Measurements from ENCODE around the gene MALAT1.
"Not testable (repeated sequence)": the region's sequence is repeated elsewhere in the genome, so short reads cannot be mapped to it uniquely, and the experiment has no call there.

Gene MALAT1

DNA sequence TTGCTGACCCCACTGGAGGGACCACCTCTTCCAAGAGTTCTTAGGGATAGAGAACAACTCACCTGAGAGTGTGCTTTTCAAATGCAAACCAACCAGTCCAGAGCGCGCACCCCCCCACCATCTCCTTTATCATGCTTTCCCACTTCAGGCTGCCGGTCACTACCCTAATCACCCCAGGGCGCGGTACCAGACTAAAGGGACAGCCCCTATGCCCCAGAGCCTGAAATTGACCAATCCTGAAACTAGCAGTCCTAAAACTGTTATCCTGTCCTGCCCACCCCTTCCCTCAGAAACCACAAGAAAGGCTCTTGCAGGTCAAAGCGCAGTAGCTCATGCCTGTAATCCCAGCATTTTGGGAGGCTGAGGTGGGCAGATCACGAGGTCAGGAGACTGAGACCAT is 39.3 kb upstream of the MALAT1 start:
- H3K4me3 ChIP-seq = no peak overlapping the region

DNA sequence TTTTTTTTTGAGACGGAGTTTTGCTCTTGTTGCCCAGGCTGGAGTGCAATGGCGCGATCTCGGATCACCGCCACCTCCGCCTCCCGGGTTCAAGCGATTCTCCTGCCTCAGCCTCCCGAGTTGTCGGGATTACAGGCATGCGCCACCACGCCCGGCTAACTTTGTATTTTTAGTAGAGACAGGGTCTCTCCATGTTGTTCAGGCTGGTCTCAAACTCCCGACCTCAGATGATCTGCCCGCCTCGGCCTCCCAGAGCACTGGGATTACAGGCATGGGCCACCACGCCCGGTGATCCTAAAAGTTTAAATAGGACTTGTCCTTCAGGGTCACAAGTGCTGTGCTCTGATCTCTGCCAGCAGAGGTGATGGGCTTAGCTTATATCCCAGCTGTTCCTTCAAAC is 33.4 kb upstream of the MALAT1 start:
- not testable (repeated sequence) for DNase-seq (ENCODE audit: low spot score); H3K27ac ChIP-seq; H3K4me3 ChIP-seq

More for the DNA sequence above, 39.3 kb upstream of the MALAT1 start:
- DNase-seq (ENCODE audit: low spot score) = no peak
- no peak for TF ChIP-seq CTCF (IDR thresholded peaks at IDR 0.05)
- H3K27ac ChIP-seq = no peak overlapping the region

DNA sequence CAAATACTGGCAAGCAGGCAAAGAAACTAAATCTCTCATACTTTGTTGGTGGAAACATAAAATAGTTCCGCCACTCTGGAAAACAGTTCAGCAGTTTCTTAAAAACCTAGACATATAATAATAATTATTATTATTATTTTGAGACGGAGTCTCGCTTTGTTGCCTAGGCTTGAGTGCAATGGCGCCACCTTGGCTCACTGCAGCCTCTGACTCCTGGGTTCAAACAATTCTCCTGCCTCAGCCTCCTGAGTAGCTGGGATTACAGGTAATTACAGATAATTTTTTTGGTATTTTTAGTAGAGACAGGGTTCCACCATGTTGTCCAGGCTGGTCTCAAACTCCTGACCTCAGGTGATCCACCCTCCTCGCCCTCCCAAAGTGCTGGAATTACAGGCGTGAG is 31.5 kb upstream of the MALAT1 start:
- not testable (repeated sequence) for H3K27ac ChIP-seq; DNase-seq (ENCODE audit: low spot score); H3K4me3 ChIP-seq

GRCh38 chr11:65468874-65469333 is 29.9 kb upstream of the MALAT1 start:
- Histone ChIP-seq H3K4me3 (no peak overlapping the region), H3K27ac (no peak overlapping the region)
- DNase-seq (ENCODE audit: low spot score) = no peak
- TF ChIP-seq CTCF (IDR thresholded peaks at IDR 0.05) = no peak

GRCh38 chr11:65470433-65471049 is 28.3 kb upstream of the MALAT1 start:
- no peak for TF ChIP-seq CTCF (IDR thresholded peaks at IDR 0.05)
- DNase-seq (ENCODE audit: low spot score) = no peak
- H3K4me3 ChIP-seq = no peak overlapping the region
- peak overlapping the region; percentile 93 to 99 for H3K27ac ChIP-seq

- peak; percentile 30 for TF ChIP-seq CTCF (IDR thresholded peaks at IDR 0.05)
- peak; percentile 90 for DNase-seq (ENCODE audit: low spot score)
- Histone ChIP-seq H3K27ac (peak overlapping the region; percentile 93 to 99), H3K4me3 (peak overlapping the region; percentile 42)
These were observed 27.4 kb upstream of the MALAT1 start for GRCh38 chr11:65471447-65471891.

DNA sequence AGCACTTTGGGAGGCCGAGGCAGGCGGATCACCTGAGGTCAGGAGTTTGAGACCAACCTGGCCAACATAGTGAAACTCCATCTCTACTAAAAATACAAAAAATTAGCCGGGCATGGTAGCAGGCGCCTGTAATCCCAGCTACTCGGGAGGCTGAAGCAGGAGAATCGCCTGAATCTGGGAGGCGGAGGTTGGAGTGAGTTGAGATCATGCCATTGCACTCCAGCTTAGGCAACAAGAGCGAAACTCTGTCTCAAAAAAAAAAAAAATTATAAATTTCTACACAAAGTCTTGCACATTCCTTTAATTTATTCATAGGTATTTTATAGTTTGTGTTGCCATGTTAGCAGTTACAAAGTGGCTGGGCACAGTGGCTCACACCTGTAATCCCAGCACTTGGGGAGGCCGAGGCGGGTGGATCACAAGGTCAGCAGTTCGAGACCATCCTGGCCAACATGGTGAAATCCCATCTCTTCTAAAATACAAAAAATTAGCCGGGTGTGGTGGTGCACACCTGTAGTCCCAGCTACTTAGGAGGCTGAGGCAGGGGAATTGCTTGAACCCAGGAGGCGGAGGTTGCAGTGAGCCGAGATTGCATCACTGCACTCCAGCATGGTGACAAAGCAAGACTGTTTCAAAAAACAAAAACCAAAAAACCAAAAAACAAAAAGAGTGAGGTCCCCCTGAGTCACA is 26.1 kb upstream of the MALAT1 start:
- peak overlapping the region; percentile 93 to 99 for H3K27ac ChIP-seq
- not testable (repeated sequence) for DNase-seq (ENCODE audit: low spot score)
- peak overlapping the region; percentile 43 for H3K4me3 ChIP-seq

DNA sequence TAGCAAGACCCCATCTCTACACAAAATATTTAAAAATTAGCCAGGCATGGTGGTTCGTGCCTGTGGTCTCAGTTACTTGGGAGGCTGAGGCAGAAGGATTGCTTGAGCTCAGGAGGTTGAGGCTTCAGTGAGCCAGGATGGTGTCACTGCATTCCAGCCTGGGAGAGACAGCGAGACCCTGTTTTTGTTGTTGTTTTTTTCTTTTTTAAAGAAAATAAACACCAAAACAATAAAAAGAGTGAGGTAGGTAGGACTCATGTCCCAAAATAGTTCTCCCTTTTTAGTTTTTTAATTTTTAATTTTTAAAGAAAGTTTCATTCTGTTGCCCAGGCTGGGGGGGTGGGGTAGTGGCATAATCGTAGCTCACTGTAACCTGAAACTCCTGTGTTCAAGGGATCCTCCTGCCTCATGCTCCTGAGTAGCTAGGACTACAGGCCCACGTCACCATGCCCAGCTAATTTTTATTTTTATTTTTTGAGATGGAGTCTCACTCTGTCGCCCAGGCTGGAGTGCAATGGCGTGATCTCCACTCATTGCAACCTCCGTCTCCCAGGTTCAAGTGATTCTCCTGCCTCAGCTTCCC is 25.5 kb upstream of the MALAT1 start:
- no peak for TF ChIP-seq CTCF (IDR thresholded peaks at IDR 0.05)
- Histone ChIP-seq H3K4me3 (no peak overlapping the region), H3K27ac (peak overlapping the region; percentile 93 to 99)
- DNase-seq (ENCODE audit: low spot score) = no peak
